Endothelial cell of umbilical vein (primary cell): ENCODE data around the gene SNUPN. TPM values are rescaled to one million over a fixed set of nuclear protein-coding genes. Genes with fewer than 3 reads are reported as not detected.

ENCODE experiments used
- BruUV-seq: library from RNA; stranded (reverse); fragments of 400-500 nt; replicated peaks from 2 replicates; lab custom pipeline; 2021; lab: Mats Ljungman, UMichigan
- CTCF ChIA-PET: fragments of 300-600, 350-600 bp; sonication (Branson Sonifier 250); formaldehyde crosslinking; loops from one replicate; lab custom pipeline; 2021; ENCODE audit warnings: antibody characterized with exemption, inconsistent platforms; lab: Charles Lee
- POLR2A ChIA-PET: fragments of 300-600, 350-600 bp; sonication (Branson Sonifier 250); formaldehyde crosslinking; loops from one replicate; lab custom pipeline; 2021; ENCODE audit warnings: antibody characterized with exemption, inconsistent platforms; lab: Charles Lee
- DNase-seq: peaks from one replicate; pipeline ENCODE4 v3.0.0-alpha.2; 2011; ENCODE audit warnings: low read depth, low spot score
- FAIRE-seq: peaks from 2 replicates; lab custom pipeline; 2011; peaks lifted over from hg19 to GRCh38; lab: Jason Lieb, UNC
- H2AFZ ChIP-seq: 2 replicates; pipeline ENCODE4 v1.6.0; 2012; ENCODE audit warnings: low read depth, low read length, control low read depth, inconsistent platforms
- H3K27ac ChIP-seq: 2 replicates; pipeline ENCODE4 v1.5.1; 2011; ENCODE audit warnings: low read depth, mild to moderate bottlenecking, control low read depth, low read length, moderate library complexity; ENCODE audit not compliant: insufficient read depth
- H3K27me3 ChIP-seq, 2 experiments: 2 replicates each; pipeline versions ENCODE4 v1.6.0 to v1.6.1; 2011; ENCODE audit warnings: low read length in 2 of 2, mixed read lengths in 1 of 2; ENCODE audit not compliant: control insufficient read depth in 2 of 2, insufficient read depth in 2 of 2
- H3K36me3 ChIP-seq, 2 experiments: 2 replicates in 1 of 2; 3 replicates in 1 of 2; pipeline ENCODE4 v1.5.1; 2011; ENCODE audit warnings: low read length in 2 of 2, mild to moderate bottlenecking in 1 of 2, moderate library complexity in 1 of 2; ENCODE audit not compliant: control insufficient read depth in 2 of 2, insufficient read depth in 2 of 2; ENCODE audit errors: extremely low read depth in 1 of 2
- H3K4me1 ChIP-seq: 3 replicates; pipeline ENCODE4 v1.5.1; 2011; ENCODE audit warnings: mild to moderate bottlenecking, low read length; ENCODE audit not compliant: control insufficient read depth, insufficient read depth; ENCODE audit errors: extremely low read depth
- H3K4me2 ChIP-seq: 2 replicates; pipeline ENCODE4 v1.6.1; 2011; ENCODE audit warnings: low read length, control low read depth, mixed read lengths; ENCODE audit not compliant: insufficient read depth
- H3K4me3 ChIP-seq, 3 experiments: fragments of 200-600 bp in 1 of 3; sonication (generic), shearing (Covaris generic) in 1 of 3; replicated peaks in 1 of 3; 2 replicates each; pipeline ENCODE4 v1.5.1; 2011 to 2016; ENCODE audit warnings: control low read depth in 3 of 3, low read length in 3 of 3, mild to moderate bottlenecking in 2 of 3, inconsistent platforms in 1 of 3, low read depth in 1 of 3, moderate library complexity in 1 of 3; ENCODE audit not compliant: insufficient read depth in 1 of 3
- H3K79me2 ChIP-seq: 2 replicates; pipeline ENCODE4 v1.6.0; 2012; ENCODE audit warnings: low read length, inconsistent platforms; ENCODE audit not compliant: control insufficient read depth, insufficient read depth
- H3K9ac ChIP-seq: replicated peaks from 2 replicates; pipeline ENCODE3; 2011; ENCODE audit warnings: low read length, control low read depth; ENCODE audit not compliant: insufficient read depth; ENCODE audit errors: extremely low read depth
- H3K9me1 ChIP-seq: replicated peaks from 3 replicates; pipeline ENCODE4 v1.6.0; 2011; ENCODE audit warnings: mild to moderate bottlenecking, low read length; ENCODE audit not compliant: control insufficient read depth, insufficient read depth; ENCODE audit errors: extremely low read depth
- H3K9me3 ChIP-seq: replicated peaks from 2 replicates; pipeline ENCODE4 v1.5.1; 2012; ENCODE audit warnings: low read length, inconsistent platforms; ENCODE audit not compliant: control insufficient read depth, insufficient read depth
- H4K20me1 ChIP-seq: replicated peaks from 2 replicates; pipeline ENCODE3; 2011; ENCODE audit warnings: mild to moderate bottlenecking, low read length; ENCODE audit not compliant: control insufficient read depth, insufficient read depth; ENCODE audit errors: extremely low read depth
- CTCF ChIP-seq, 2 donors: IDR thresholded peaks; 1 replicate in 1 of 2; 2 replicates in 1 of 2; pipeline ENCODE4 v1.5.1; 2011; ENCODE audit warnings: low read length in 2 of 2, mild to moderate bottlenecking in 2 of 2, moderate library complexity in 2 of 2, control low read depth in 1 of 2, inconsistent platforms in 1 of 2, low read depth in 1 of 2; ENCODE audit not compliant: insufficient read depth in 1 of 2; ENCODE audit errors: extremely low read depth in 1 of 2
- EZH2 ChIP-seq: IDR thresholded peaks from 2 replicates; pipeline ENCODE4 v1.6.1; 2012; ENCODE audit warnings: borderline replicate concordance, low read depth, mild to moderate bottlenecking, moderate library complexity, low read length, inconsistent platforms; ENCODE audit not compliant: severe bottlenecking
- FOS ChIP-seq: IDR thresholded peaks from 2 replicates; pipeline ENCODE4 v1.6.1; 2011; ENCODE audit warnings: mild to moderate bottlenecking, low read length, moderate library complexity, borderline replicate concordance; ENCODE audit not compliant: insufficient read depth
- GATA2 ChIP-seq: IDR thresholded peaks from 2 replicates; pipeline ENCODE4 v1.7.0; 2011; ENCODE audit warnings: low read depth, mild to moderate bottlenecking, moderate library complexity, mixed read lengths, low read length; ENCODE audit not compliant: insufficient read length, insufficient read depth
- JUN ChIP-seq: IDR thresholded peaks from 2 replicates; pipeline ENCODE4 v1.6.1; 2011; ENCODE audit warnings: borderline replicate concordance, low read depth; ENCODE audit not compliant: insufficient read length, insufficient read depth
- MYC ChIP-seq: IDR thresholded peaks from one replicate; pipeline ENCODE4 v1.6.1; 2011; ENCODE audit warnings: mild to moderate bottlenecking, low read depth, low read length
- POLR2A ChIP-seq: IDR thresholded peaks from 2 replicates; pipeline ENCODE4 v1.6.1; 2012; ENCODE audit warnings: low read depth, mild to moderate bottlenecking, control low read depth, low read length
- POLR2AphosphoS5 ChIP-seq: IDR thresholded peaks from 2 replicates; pipeline ENCODE4 v1.6.1; 2012; ENCODE audit warnings: low read depth, mild to moderate bottlenecking, control low read depth, low read length, moderate library complexity; ENCODE audit not compliant: insufficient read depth
- dilution Hi-C: fragments of 300-500 bp; cut with MboI; formaldehyde crosslinking; loops from one replicate; pipeline ENCODE4 v1.15.0; 2019; ENCODE audit warnings: low sequenced_read_pairs; ENCODE audit not compliant: extremely low pct_ligation_motif_present
- intact Hi-C: fragments of 100-400 bp; cut with micrococcal nuclease; formaldehyde crosslinking; loops from one replicate; pipeline ENCODE4 v1.10.0; 2022
- polyA plus RNA-seq, 4 experiments: library from polyadenylated mRNA; depleted of rRNA in 3 of 4; stranded (reverse) in 3 of 4; unstranded in 1 of 4; fragments of >200 nt; gene quantifications; 2 replicates each; pipeline versions ENCODE4 v1.2.1 to v1.2.3, GENCODE V29; 2011 to 2012; ENCODE audit warnings: missing spikeins in 1 of 4
- total RNA-seq: library from RNA; stranded (reverse); gene quantifications from 2 replicates; pipeline ENCODE4 v1.2.3, GENCODE V29; 2021
- TF ChIP-seq, protein P1 (sequence below): IDR thresholded peaks from 2 replicates; pipeline ENCODE4 v1.6.1; 2011; ENCODE audit not compliant: insufficient read depth, insufficient read length

SNUPN gene
- total and polyA plus RNA-seq, 2 donors (not counting 3 experiments of a cell fraction or from before 2014, with no cell fraction given) = 13.2 to 25.1 TPM

GRCh38 chr15:75656331-75656730 is 30.8 kb upstream of the SNUPN start:
- no peak overlapping the region for H3K9ac ChIP-seq
- BruUV-seq = no TSS peak
- FAIRE-seq = no peak
- H4K20me1 ChIP-seq = no peaks in the 10 kb centered on the region
- no peak for DNase-seq
- no peaks in the 10 kb centered on the region for H3K9me1 ChIP-seq
- TF ChIP-seq POLR2AphosphoS5 (no peak), MYC (no peak), CTCF (IDR thresholded peaks at IDR 0.05; ENCODE audit: extremely low read depth in 1 of 2, insufficient read depth in 1 of 2, low read depth in 1 of 2, low read length in 2 of 2) (no peak), GATA2 (no peak), POLR2A (no peak), FOS (no peak), EZH2 (no peak), JUN (no peak)
- TF ChIP-seq, protein P1, sequence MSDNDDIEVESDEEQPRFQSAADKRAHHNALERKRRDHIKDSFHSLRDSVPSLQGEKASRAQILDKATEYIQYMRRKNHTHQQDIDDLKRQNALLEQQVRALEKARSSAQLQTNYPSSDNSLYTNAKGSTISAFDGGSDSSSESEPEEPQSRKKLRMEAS = no peak
- H3K4me2 ChIP-seq = no peak overlapping the region
- intact Hi-C loops = no loop called here
- peaks cover 12% of the 10 kb centered on the region for H3K4me1 ChIP-seq
- peaks cover 0 to 10% of the 10 kb centered on the region in 2 experiments for H3K36me3 ChIP-seq
- dilution Hi-C loops = no loop called here
- H3K4me3 ChIP-seq = no peak overlapping the region
- ChIA-PET CTCF (no interaction called here), POLR2A (no interaction called here)
- H3K27ac ChIP-seq = no peak overlapping the region
- H3K9me3 ChIP-seq = no peaks in the 10 kb centered on the region
- no peaks in the 10 kb centered on the region for H3K27me3 ChIP-seq
- no peak overlapping the region for H2AFZ ChIP-seq
- H3K79me2 ChIP-seq = no peaks in the 10 kb centered on the region
